DND-41 (cell line): ENCODE measurements around the gene FERD3L.

Experiments used
- EZH2 ChIP-seq: IDR thresholded peaks from 3 replicates; pipeline ENCODE4 v1.6.1; 2012; ENCODE audit warnings: borderline replicate concordance, low read depth, mild to moderate bottlenecking, moderate library complexity, low read length, inconsistent platforms; ENCODE audit not compliant: severe bottlenecking
- TF ChIP-seq, protein P1 (sequence below): IDR thresholded peaks from 2 replicates; pipeline ENCODE4 v1.5.1; 2012; ENCODE audit warnings: borderline replicate concordance, low read length, moderate library complexity, mild to moderate bottlenecking; ENCODE audit not compliant: poor library complexity, severe bottlenecking; ENCODE audit errors: extremely low read depth

DNA sequence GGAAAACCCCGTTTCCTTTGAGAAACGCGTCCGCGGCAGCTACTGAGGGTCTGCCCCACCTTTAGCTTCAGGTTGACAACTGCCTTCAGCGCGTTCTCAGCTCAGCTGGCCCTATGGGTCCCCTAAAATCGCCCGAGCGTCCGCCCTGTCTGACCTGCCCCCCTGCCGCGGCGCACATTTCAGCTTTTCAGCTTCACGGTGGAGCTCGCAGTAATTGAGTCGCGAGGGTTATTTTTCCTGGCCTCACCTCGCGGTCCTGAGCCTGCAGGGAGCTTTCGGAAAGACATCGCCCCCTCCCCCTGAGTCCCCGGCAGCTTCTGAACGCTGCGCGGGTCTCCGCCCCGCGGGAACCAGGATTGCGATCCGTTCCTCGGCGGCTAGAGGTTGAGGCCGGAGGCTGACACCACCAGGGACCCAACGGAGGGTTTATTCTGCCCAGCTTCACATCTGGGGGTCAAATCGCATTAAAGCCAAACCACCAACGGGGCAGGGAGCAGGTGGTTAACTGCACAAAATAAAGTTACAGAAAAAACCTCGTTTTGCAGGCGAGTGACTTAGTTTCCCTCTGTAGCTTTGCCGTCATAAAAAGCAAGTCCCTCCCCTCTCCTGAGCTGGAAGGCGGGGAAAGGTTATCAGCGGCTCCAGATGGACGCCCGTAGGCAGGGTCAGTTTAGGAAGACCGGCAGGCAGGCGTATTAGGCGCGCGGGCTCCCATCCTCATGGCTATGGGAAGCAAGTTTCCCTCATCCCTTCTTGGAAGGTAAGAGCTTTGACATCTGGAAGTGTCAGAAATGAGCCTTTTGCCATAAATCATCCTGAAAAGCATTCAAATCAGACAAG lies 38.8 kb downstream of the FERD3L start:
- TF ChIP-seq, protein P1, sequence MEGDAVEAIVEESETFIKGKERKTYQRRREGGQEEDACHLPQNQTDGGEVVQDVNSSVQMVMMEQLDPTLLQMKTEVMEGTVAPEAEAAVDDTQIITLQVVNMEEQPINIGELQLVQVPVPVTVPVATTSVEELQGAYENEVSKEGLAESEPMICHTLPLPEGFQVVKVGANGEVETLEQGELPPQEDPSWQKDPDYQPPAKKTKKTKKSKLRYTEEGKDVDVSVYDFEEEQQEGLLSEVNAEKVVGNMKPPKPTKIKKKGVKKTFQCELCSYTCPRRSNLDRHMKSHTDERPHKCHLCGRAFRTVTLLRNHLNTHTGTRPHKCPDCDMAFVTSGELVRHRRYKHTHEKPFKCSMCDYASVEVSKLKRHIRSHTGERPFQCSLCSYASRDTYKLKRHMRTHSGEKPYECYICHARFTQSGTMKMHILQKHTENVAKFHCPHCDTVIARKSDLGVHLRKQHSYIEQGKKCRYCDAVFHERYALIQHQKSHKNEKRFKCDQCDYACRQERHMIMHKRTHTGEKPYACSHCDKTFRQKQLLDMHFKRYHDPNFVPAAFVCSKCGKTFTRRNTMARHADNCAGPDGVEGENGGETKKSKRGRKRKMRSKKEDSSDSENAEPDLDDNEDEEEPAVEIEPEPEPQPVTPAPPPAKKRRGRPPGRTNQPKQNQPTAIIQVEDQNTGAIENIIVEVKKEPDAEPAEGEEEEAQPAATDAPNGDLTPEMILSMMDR, result no peak
- TF ChIP-seq EZH2, result no peak
